HEK293 (cell line): ENCODE data around the gene MRTFA.

Experiments
- CTCF ChIA-PET: fragments of 350-600 bp; formaldehyde crosslinking; extraction: SDS; loops from one replicate; lab custom pipeline; 2021; ENCODE audit warnings: antibody characterized with exemption; lab: Yijun Ruan, JAX
- POLR2A ChIA-PET: fragments of 300-600 bp; formaldehyde crosslinking; extraction: SDS; loops from one replicate; lab custom pipeline; 2020; ENCODE audit warnings: antibody characterized with exemption, inconsistent platforms; lab: Yijun Ruan, JAX
- H3K27ac ChIP-seq: fragments of 200-500 bp; sonication (Bioruptor generic); 2 replicates; pipeline ENCODE4 v1.5.1; 2014; ENCODE audit warnings: low read depth, low read length, control low read depth, inconsistent platforms; ENCODE audit errors: extremely low read depth
- H3K36me3 ChIP-seq, 2 experiments: fragments of 200-500 bp in 1 of 2; sonication (Bioruptor generic) in 1 of 2; 1 replicate in 1 of 2; 2 replicates in 1 of 2; pipeline ENCODE4 v1.5.1; 2014 to 2017; ENCODE audit warnings: inconsistent platforms in 2 of 2, low read length in 2 of 2; ENCODE audit not compliant: control insufficient read depth in 2 of 2, insufficient read depth in 1 of 2
- H3K4me1 ChIP-seq: fragments of 200-500 bp; sonication (Bioruptor generic); 2 replicates; pipeline ENCODE4 v1.5.1; 2014; ENCODE audit warnings: mild to moderate bottlenecking, low read length, inconsistent platforms; ENCODE audit not compliant: control insufficient read depth, insufficient read depth
- H3K4me3 ChIP-seq: 2 replicates; pipeline ENCODE4 v1.5.1; 2011; ENCODE audit warnings: low read depth, mild to moderate bottlenecking, control low read depth, low read length, moderate library complexity
- H3K9me3 ChIP-seq: fragments of 200-500 bp; sonication (Bioruptor generic); 2 replicates; pipeline ENCODE4 v1.5.1; 2014; ENCODE audit warnings: low read depth, low read length, inconsistent platforms; ENCODE audit not compliant: control insufficient read depth, insufficient read depth
- GFI1B ChIP-seq: fragments of 450-650 bp; formaldehyde crosslinking; IDR thresholded peaks from 2 replicates; pipeline ENCODE4 v1.5.1; 2016; ENCODE audit warnings: missing biosample characterization, missing genetic modification characterization
- GLI4 ChIP-seq: fragments of 450-650 bp; formaldehyde crosslinking; IDR thresholded peaks from 2 replicates; pipeline ENCODE4 v1.5.1; 2016; ENCODE audit warnings: missing biosample characterization, missing genetic modification characterization
- KLF9 ChIP-seq: fragments of 450-650 bp; formaldehyde crosslinking; IDR thresholded peaks from 2 replicates; pipeline ENCODE4 v1.5.1; 2016; ENCODE audit warnings: missing biosample characterization, missing genetic modification characterization, low read depth
- MEIS1 ChIP-seq: sonication (generic); formaldehyde crosslinking; IDR thresholded peaks from 2 replicates; pipeline ENCODE4 v1.8.1; 2022; ENCODE audit warnings: missing genetic modification reagents, mild to moderate bottlenecking, borderline replicate concordance
- SETDB1 ChIP-seq: IDR thresholded peaks from one replicate; pipeline ENCODE4 v1.6.1; 2017; ENCODE audit warnings: mild to moderate bottlenecking, low read length, moderate library complexity, mixed read lengths; ENCODE audit not compliant: insufficient read length
- SP2 ChIP-seq: fragments of 450-650 bp; formaldehyde crosslinking; IDR thresholded peaks from 2 replicates; pipeline ENCODE4 v1.5.1; 2016; ENCODE audit warnings: missing biosample characterization, missing genetic modification characterization
- TRIM28 ChIP-seq: IDR thresholded peaks from 2 replicates; pipeline ENCODE4 v1.6.1; 2011; ENCODE audit warnings: low read length, control low read depth, borderline replicate concordance
- ZEB2 ChIP-seq: fragments of 450-650 bp; formaldehyde crosslinking; IDR thresholded peaks from 2 replicates; pipeline ENCODE4 v1.5.1; 2016; ENCODE audit warnings: missing biosample characterization, missing genetic modification characterization
- ZNF121 ChIP-seq: fragments of 450-650 bp; formaldehyde crosslinking; IDR thresholded peaks from 2 replicates; pipeline ENCODE4 v1.5.1; 2016; ENCODE audit warnings: missing biosample characterization, missing genetic modification characterization
- ZNF26 ChIP-seq: fragments of 450-650 bp; formaldehyde crosslinking; IDR thresholded peaks from 2 replicates; pipeline ENCODE4 v1.5.1; 2016; ENCODE audit warnings: missing biosample characterization, missing genetic modification characterization
- ZNF292 ChIP-seq: fragments of 450-650 bp; formaldehyde crosslinking; IDR thresholded peaks from 2 replicates; pipeline ENCODE4 v1.5.1; 2016; ENCODE audit warnings: low read depth, missing biosample characterization, missing genetic modification characterization, borderline replicate concordance
- ZNF324 ChIP-seq: fragments of 450-650 bp; formaldehyde crosslinking; IDR thresholded peaks from 2 replicates; pipeline ENCODE4 v1.5.1; 2016; ENCODE audit warnings: missing biosample characterization, missing genetic modification characterization
- ZNF341 ChIP-seq: fragments of 450-650 bp; formaldehyde crosslinking; IDR thresholded peaks from 2 replicates; pipeline ENCODE4; 2016; ENCODE audit warnings: low read depth, missing biosample characterization, missing genetic modification characterization
- ZNF600 ChIP-seq: fragments of 450-650 bp; formaldehyde crosslinking; IDR thresholded peaks from 2 replicates; pipeline ENCODE4 v1.5.1; 2016; ENCODE audit warnings: missing biosample characterization, missing genetic modification characterization
- ZNF792 ChIP-seq: fragments of 450-650 bp; formaldehyde crosslinking; IDR thresholded peaks from 2 replicates; pipeline ENCODE4 v1.5.1; 2016; ENCODE audit warnings: missing biosample characterization, missing genetic modification characterization
- ZNF843 ChIP-seq: fragments of 450-650 bp; formaldehyde crosslinking; IDR thresholded peaks from 2 replicates; pipeline ENCODE4 v1.5.1; 2016; ENCODE audit warnings: missing biosample characterization, missing genetic modification characterization
- ZXDB ChIP-seq: fragments of 450-650 bp; formaldehyde crosslinking; IDR thresholded peaks from 2 replicates; pipeline ENCODE4 v1.5.1; 2016; ENCODE audit warnings: missing biosample characterization, missing genetic modification characterization
- TF ChIP-seq, protein P1 (sequence below): fragments of 450-650 bp; formaldehyde crosslinking; IDR thresholded peaks from 2 replicates; pipeline ENCODE4 v1.5.1; 2016; ENCODE audit warnings: missing biosample characterization, missing genetic modification characterization
- TF ChIP-seq, protein P2 (sequence below): fragments of 450-650 bp; formaldehyde crosslinking; IDR thresholded peaks from 2 replicates; pipeline ENCODE4 v1.5.1; 2017; ENCODE audit warnings: missing biosample characterization, missing genetic modification characterization
- TF ChIP-seq, protein P3 (sequence below): fragments of 450-650 bp; formaldehyde crosslinking; IDR thresholded peaks from 2 replicates; pipeline ENCODE4 v1.5.1; 2017; ENCODE audit warnings: missing biosample characterization, missing genetic modification characterization

Gene MRTFA

GRCh38 chr22:40670058-40670457 lies 33.5 kb upstream of the MRTFA start:
- no peaks in the 10 kb centered on the region for H3K9me3 ChIP-seq
- no peak overlapping the region for H3K4me3 ChIP-seq
- H3K27ac ChIP-seq: no peak overlapping the region
- ChIA-PET POLR2A (interaction anchor here (1.5 kb wide), 1 partner anchor 13 kb away, joined by 4 read pairs; no protein-coding TSS in a partner anchor), CTCF (interaction anchor here (0.7 to 2.1 kb wide), 2 partner anchors 12 to 231 kb away, joined by 3 to 8 read pairs; no protein-coding TSS in a partner anchor)
- no peaks in the 10 kb centered on the region; the same call in 1 of the 2 replicates for H3K4me1 ChIP-seq
- TF ChIP-seq ZNF341 (tag by site-specific recombination): no peak
- no peaks in the 10 kb centered on the region for H3K36me3 ChIP-seq

- Histone ChIP-seq H3K4me3 (no peak overlapping the region), H3K36me3 (no peaks in the 10 kb centered on the region)
- CTCF ChIA-PET: interaction anchor here (2.1 kb wide), 1 partner anchor 14 kb away, joined by 8 read pairs; no protein-coding TSS in a partner anchor
- TF ChIP-seq SETDB1 (peak; percentile 42), TRIM28 (peak; percentile 38; the same call in 1 of the 2 replicates), GLI4 (no peak), KLF9 (peak; percentile 51; the same call in 1 of the 2 replicates)
- TF ChIP-seq, protein P1, sequence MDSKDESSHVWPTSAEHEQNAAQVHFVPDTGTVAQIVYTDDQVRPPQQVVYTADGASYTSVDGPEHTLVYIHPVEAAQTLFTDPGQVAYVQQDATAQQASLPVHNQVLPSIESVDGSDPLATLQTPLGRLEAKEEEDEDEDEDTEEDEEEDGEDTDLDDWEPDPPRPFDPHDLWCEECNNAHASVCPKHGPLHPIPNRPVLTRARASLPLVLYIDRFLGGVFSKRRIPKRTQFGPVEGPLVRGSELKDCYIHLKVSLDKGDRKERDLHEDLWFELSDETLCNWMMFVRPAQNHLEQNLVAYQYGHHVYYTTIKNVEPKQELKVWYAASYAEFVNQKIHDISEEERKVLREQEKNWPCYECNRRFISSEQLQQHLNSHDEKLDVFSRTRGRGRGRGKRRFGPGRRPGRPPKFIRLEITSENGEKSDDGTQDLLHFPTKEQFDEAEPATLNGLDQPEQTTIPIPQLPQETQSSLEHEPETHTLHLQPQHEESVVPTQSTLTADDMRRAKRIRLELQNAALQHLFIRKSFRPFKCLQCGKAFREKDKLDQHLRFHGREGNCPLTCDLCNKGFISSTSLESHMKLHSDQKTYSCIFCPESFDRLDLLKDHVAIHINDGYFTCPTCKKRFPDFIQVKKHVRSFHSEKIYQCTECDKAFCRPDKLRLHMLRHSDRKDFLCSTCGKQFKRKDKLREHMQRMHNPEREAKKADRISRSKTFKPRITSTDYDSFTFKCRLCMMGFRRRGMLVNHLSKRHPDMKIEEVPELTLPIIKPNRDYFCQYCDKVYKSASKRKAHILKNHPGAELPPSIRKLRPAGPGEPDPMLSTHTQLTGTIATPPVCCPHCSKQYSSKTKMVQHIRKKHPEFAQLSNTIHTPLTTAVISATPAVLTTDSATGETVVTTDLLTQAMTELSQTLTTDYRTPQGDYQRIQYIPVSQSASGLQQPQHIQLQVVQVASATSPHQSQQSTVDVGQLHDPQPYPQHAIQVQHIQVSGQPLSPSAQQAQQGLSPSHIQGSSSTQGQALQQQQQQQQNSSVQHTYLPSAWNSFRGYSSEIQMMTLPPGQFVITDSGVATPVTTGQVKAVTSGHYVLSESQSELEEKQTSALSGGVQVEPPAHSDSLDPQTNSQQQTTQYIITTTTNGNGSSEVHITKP (tag by site-specific recombination): 0 out of 2 replicates have a peak, but pooled peaks have one; percentile 19
- TF ChIP-seq, all 188 proteins: peak for 4
- POLR2A ChIA-PET: interaction anchor here (0.6 kb wide), 1 partner anchor 185 kb away, joined by 3 read pairs; no protein-coding TSS in a partner anchor
- no peaks in the 10 kb centered on the region for H3K9me3 ChIP-seq
- H3K27ac ChIP-seq: no peak overlapping the region
- no peaks in the 10 kb centered on the region; the same call in 1 of the 2 replicates for H3K4me1 ChIP-seq
Observed at GRCh38 chr22:40668611-40669411, 32.3 kb upstream of the MRTFA start.

- ChIA-PET CTCF (interaction anchor here (0.7 to 1.8 kb wide), 4 partner anchors 14 to 244 kb away, joined by 3 to 6 read pairs (median 4); partner anchors contain the start of gene MCHR1), POLR2A (no interaction called here)
- Histone ChIP-seq H3K27ac (0 out of 2 replicates have a peak overlapping the region, but pooled peaks have one; percentile 8), H3K4me1 (no peaks in the 10 kb centered on the region; the same call in 1 of the 2 replicates), H3K9me3 (no peaks in the 10 kb centered on the region), H3K4me3 (no peak overlapping the region), H3K36me3 (no peaks in the 10 kb centered on the region)
- TF ChIP-seq ZXDB (tag by site-specific recombination) (0 out of 2 replicates have a peak, but pooled peaks have one; percentile 27), ZEB2 (tag by site-specific recombination) (peak; percentile 51; the same call in 1 of the 2 replicates), ZNF843 (tag by site-specific recombination) (no peak), SP2 (tag by site-specific recombination) (no peak), ZNF600 (tag by site-specific recombination) (no peak), ZNF324 (tag by site-specific recombination) (no peak), MEIS1 (CRISPR knock-in tag) (no peak), ZNF26 (tag by site-specific recombination) (no peak), ZNF292 (no peak), TRIM28 (no peak; the same call in 1 of the 2 replicates), ZNF121 (tag by site-specific recombination) (peak; percentile 83), ZNF792 (no peak), GFI1B (tag by site-specific recombination) (no peak)
- TF ChIP-seq, protein P2, sequence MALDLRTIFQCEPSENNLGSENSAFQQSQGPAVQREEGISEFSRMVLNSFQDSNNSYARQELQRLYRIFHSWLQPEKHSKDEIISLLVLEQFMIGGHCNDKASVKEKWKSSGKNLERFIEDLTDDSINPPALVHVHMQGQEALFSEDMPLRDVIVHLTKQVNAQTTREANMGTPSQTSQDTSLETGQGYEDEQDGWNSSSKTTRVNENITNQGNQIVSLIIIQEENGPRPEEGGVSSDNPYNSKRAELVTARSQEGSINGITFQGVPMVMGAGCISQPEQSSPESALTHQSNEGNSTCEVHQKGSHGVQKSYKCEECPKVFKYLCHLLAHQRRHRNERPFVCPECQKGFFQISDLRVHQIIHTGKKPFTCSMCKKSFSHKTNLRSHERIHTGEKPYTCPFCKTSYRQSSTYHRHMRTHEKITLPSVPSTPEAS (tag by site-specific recombination): no peak
- TF ChIP-seq, protein P3, sequence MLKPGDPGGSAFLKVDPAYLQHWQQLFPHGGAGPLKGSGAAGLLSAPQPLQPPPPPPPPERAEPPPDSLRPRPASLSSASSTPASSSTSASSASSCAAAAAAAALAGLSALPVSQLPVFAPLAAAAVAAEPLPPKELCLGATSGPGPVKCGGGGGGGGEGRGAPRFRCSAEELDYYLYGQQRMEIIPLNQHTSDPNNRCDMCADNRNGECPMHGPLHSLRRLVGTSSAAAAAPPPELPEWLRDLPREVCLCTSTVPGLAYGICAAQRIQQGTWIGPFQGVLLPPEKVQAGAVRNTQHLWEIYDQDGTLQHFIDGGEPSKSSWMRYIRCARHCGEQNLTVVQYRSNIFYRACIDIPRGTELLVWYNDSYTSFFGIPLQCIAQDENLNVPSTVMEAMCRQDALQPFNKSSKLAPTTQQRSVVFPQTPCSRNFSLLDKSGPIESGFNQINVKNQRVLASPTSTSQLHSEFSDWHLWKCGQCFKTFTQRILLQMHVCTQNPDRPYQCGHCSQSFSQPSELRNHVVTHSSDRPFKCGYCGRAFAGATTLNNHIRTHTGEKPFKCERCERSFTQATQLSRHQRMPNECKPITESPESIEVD (tag by site-specific recombination): peak; percentile 83
Observed at GRCh38 chr22:40666151-40666848, 29.8 kb upstream of the MRTFA start.
